Peyer's patch (tissue), 4 donors: ENCODE data around the gene CSNK2A3.

Source experiments
- POLR2A ChIP-seq, 2 donors: fragments of 450-650 bp; IDR thresholded peaks; one replicate each; pipeline ENCODE4 v1.5.1; 2017; ENCODE audit warnings: antibody characterized with exemption in 2 of 2, mild to moderate bottlenecking in 2 of 2, moderate library complexity in 2 of 2
- TF ChIP-seq, protein P1 (sequence below), 6 experiments: fragments of 450-650 bp in 4 of 6; fragments of 200-600 bp in 2 of 6; sonication (generic) in 1 of 6; IDR thresholded peaks; one replicate each; pipeline ENCODE4 v1.5.1; 2017 to 2019; ENCODE audit warnings: antibody characterized with exemption in 6 of 6, mild to moderate bottlenecking in 3 of 6, moderate library complexity in 1 of 6

- TF ChIP-seq, protein P1, sequence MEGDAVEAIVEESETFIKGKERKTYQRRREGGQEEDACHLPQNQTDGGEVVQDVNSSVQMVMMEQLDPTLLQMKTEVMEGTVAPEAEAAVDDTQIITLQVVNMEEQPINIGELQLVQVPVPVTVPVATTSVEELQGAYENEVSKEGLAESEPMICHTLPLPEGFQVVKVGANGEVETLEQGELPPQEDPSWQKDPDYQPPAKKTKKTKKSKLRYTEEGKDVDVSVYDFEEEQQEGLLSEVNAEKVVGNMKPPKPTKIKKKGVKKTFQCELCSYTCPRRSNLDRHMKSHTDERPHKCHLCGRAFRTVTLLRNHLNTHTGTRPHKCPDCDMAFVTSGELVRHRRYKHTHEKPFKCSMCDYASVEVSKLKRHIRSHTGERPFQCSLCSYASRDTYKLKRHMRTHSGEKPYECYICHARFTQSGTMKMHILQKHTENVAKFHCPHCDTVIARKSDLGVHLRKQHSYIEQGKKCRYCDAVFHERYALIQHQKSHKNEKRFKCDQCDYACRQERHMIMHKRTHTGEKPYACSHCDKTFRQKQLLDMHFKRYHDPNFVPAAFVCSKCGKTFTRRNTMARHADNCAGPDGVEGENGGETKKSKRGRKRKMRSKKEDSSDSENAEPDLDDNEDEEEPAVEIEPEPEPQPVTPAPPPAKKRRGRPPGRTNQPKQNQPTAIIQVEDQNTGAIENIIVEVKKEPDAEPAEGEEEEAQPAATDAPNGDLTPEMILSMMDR (IDR thresholded peaks at IDR 0.05), result no peak
- no peak for TF ChIP-seq POLR2A (IDR thresholded peaks at IDR 0.05)
Observed at GRCh38 chr11:11396301-11397035, 43.4 kb upstream of the CSNK2A3 start.
